Activated T-cell treated with anti-CD3 and anti-CD28 coated beads, Interleukin-2, amount 50 U/mL, for 24 hours (primary cell): Measurements from ENCODE around the gene DCLRE1B.

ENCODE experiments used
- DNase-seq: peaks from one replicate; pipeline ENCODE4 v3.0.0-alpha.2; 2020
- H3K27ac Mint-ChIP-seq: 2 replicates; pipeline ENCODE4 v1.8.0; 2020; ENCODE audit warnings: mild to moderate bottlenecking, mixed read lengths
- H3K27me3 Mint-ChIP-seq: 2 replicates; pipeline ENCODE4 v1.8.0; 2020; ENCODE audit warnings: mixed read lengths
- H3K36me3 Mint-ChIP-seq: 2 replicates; pipeline ENCODE4 v1.8.0; 2020; ENCODE audit warnings: low read depth, mixed read lengths
- H3K4me1 Mint-ChIP-seq: 2 replicates; pipeline ENCODE4 v1.8.0; 2020; ENCODE audit warnings: low read depth, mixed read lengths
- H3K4me3 Mint-ChIP-seq: 2 replicates; pipeline ENCODE4 v1.8.0; 2020; ENCODE audit warnings: mild to moderate bottlenecking, moderate library complexity, mixed read lengths
- H3K9me3 Mint-ChIP-seq: 2 replicates; pipeline ENCODE4 v1.8.0; 2020; ENCODE audit warnings: mixed read lengths

Gene DCLRE1B

GRCh38 chr1:113901191-113901590, 3.9 kb upstream of the DCLRE1B start:
- peaks cover 92% of the 10 kb centered on the region for H3K36me3 Mint-ChIP-seq
- peaks cover 59% of the 10 kb centered on the region for H3K4me1 Mint-ChIP-seq
- DNase-seq = no peak
- H3K9me3 Mint-ChIP-seq = no peaks in the 10 kb centered on the region
- H3K27ac Mint-ChIP-seq = peak overlapping the region; percentile 56
- H3K4me3 Mint-ChIP-seq = no peak overlapping the region
- H3K27me3 Mint-ChIP-seq = no peaks in the 10 kb centered on the region

- Mint-ChIP-seq H3K9me3 (no peaks in the 10 kb centered on the region), H3K27me3 (no peaks in the 10 kb centered on the region), H3K4me1 (peaks cover 65% of the 10 kb centered on the region), H3K27ac (peak overlapping the region; percentile 98), H3K4me3 (peak overlapping the region; percentile 98), H3K36me3 (peaks cover 88% of the 10 kb centered on the region)
- no peak for DNase-seq
These were observed 1.4 kb upstream of the DCLRE1B start for GRCh38 chr1:113903501-113904292.

- H3K9me3 Mint-ChIP-seq = no peaks in the 10 kb centered on the region
- peak overlapping the region; percentile 98 for H3K27ac Mint-ChIP-seq
These were observed 843 bp upstream of the DCLRE1B start for GRCh38 chr1:113904293-113904673.

GRCh38 chr1:113905435-113905861, 322 bp downstream of the DCLRE1B start:
- H3K36me3 Mint-ChIP-seq = peaks cover 85% of the 10 kb centered on the region
- peaks cover 53% of the 10 kb centered on the region for H3K4me1 Mint-ChIP-seq
- H3K9me3 Mint-ChIP-seq = no peaks in the 10 kb centered on the region
- H3K27ac Mint-ChIP-seq = peak overlapping the region; percentile 98
- DNase-seq = no peak
- no peaks in the 10 kb centered on the region for H3K27me3 Mint-ChIP-seq
- H3K4me3 Mint-ChIP-seq = peak overlapping the region; percentile 98

More at GRCh38 chr1:113904293-113904673, 843 bp upstream of the DCLRE1B start:
- Mint-ChIP-seq H3K36me3 (peaks cover 85% of the 10 kb centered on the region), H3K4me3 (peak overlapping the region; percentile 98), H3K27me3 (no peaks in the 10 kb centered on the region), H3K4me1 (peaks cover 61% of the 10 kb centered on the region)
- no peak for DNase-seq

- peaks cover 72% of the 10 kb centered on the region for H3K36me3 Mint-ChIP-seq
- H3K4me3 Mint-ChIP-seq = no peak overlapping the region
- H3K27me3 Mint-ChIP-seq = no peaks in the 10 kb centered on the region
- no peak for DNase-seq
- H3K27ac Mint-ChIP-seq = no peak overlapping the region
- no peaks in the 10 kb centered on the region for H3K9me3 Mint-ChIP-seq
- peaks cover 16% of the 10 kb centered on the region for H3K4me1 Mint-ChIP-seq
These were observed 7.6 kb downstream of the DCLRE1B start for GRCh38 chr1:113912594-113913311.

- peaks cover 16% of the 10 kb centered on the region for H3K4me1 Mint-ChIP-seq
- H3K27me3 Mint-ChIP-seq = no peaks in the 10 kb centered on the region
- H3K27ac Mint-ChIP-seq = no peak overlapping the region
- DNase-seq = no peak
- H3K36me3 Mint-ChIP-seq = peaks cover 67% of the 10 kb centered on the region
- no peak overlapping the region for H3K4me3 Mint-ChIP-seq
- no peaks in the 10 kb centered on the region for H3K9me3 Mint-ChIP-seq
These were observed 8.2 kb downstream of the DCLRE1B start for GRCh38 chr1:113913312-113913668.

GRCh38 chr1:113913887-113914664, 8.9 kb downstream of the DCLRE1B start:
- H3K27me3 Mint-ChIP-seq = no peaks in the 10 kb centered on the region
- no peak for DNase-seq
- H3K27ac Mint-ChIP-seq = no peak overlapping the region
- no peaks in the 10 kb centered on the region for H3K9me3 Mint-ChIP-seq
- H3K36me3 Mint-ChIP-seq = peaks cover 60% of the 10 kb centered on the region
- no peak overlapping the region for H3K4me3 Mint-ChIP-seq
- peaks cover 13% of the 10 kb centered on the region for H3K4me1 Mint-ChIP-seq

- H3K27me3 Mint-ChIP-seq = no peaks in the 10 kb centered on the region
- peaks cover 13% of the 10 kb centered on the region for H3K4me1 Mint-ChIP-seq
- no peak overlapping the region for H3K27ac Mint-ChIP-seq
- DNase-seq = no peak
- peaks cover 33% of the 10 kb centered on the region for H3K36me3 Mint-ChIP-seq
- H3K9me3 Mint-ChIP-seq = no peaks in the 10 kb centered on the region
- H3K4me3 Mint-ChIP-seq = no peak overlapping the region
These were observed 11.8 kb downstream of the DCLRE1B start for GRCh38 chr1:113916974-113917373.

- Mint-ChIP-seq H3K9me3 (no peaks in the 10 kb centered on the region), H3K4me1 (peaks cover 13% of the 10 kb centered on the region), H3K4me3 (no peak overlapping the region), H3K27ac (no peak overlapping the region), H3K27me3 (no peaks in the 10 kb centered on the region), H3K36me3 (peaks cover 28% of the 10 kb centered on the region)
- DNase-seq = no peak
These were observed 12.4 kb downstream of the DCLRE1B start for GRCh38 chr1:113917400-113918082.

- Mint-ChIP-seq H3K27me3 (no peaks in the 10 kb centered on the region), H3K27ac (no peak overlapping the region)
These were observed 13.1 kb downstream of the DCLRE1B start for GRCh38 chr1:113918243-113918642.

GRCh38 chr1:113922957-113923356, 17.8 kb downstream of the DCLRE1B start:
- Mint-ChIP-seq H3K4me1 (peaks cover 8% of the 10 kb centered on the region), H3K27me3 (no peaks in the 10 kb centered on the region), H3K36me3 (no peaks in the 10 kb centered on the region), H3K27ac (no peak overlapping the region), H3K9me3 (no peaks in the 10 kb centered on the region), H3K4me3 (no peak overlapping the region)
- no peak for DNase-seq

More at GRCh38 chr1:113918243-113918642, 13.1 kb downstream of the DCLRE1B start:
- Mint-ChIP-seq H3K36me3 (peaks cover 21% of the 10 kb centered on the region), H3K9me3 (no peaks in the 10 kb centered on the region), H3K4me3 (no peak overlapping the region), H3K4me1 (peaks cover 13% of the 10 kb centered on the region)
- DNase-seq = no peak

GRCh38 chr1:113924473-113924872, 19.3 kb downstream of the DCLRE1B start:
- H3K36me3 Mint-ChIP-seq = peaks cover 6% of the 10 kb centered on the region
- H3K4me3 Mint-ChIP-seq = no peak overlapping the region
- DNase-seq = no peak
- H3K27ac Mint-ChIP-seq = no peak overlapping the region
- H3K9me3 Mint-ChIP-seq = no peaks in the 10 kb centered on the region
- no peaks in the 10 kb centered on the region for H3K27me3 Mint-ChIP-seq
- H3K4me1 Mint-ChIP-seq = peaks cover 13% of the 10 kb centered on the region

GRCh38 chr1:113928187-113928930, 23.2 kb downstream of the DCLRE1B start:
- Mint-ChIP-seq H3K27ac (peak overlapping the region; percentile 99), H3K27me3 (no peaks in the 10 kb centered on the region), H3K4me3 (peak overlapping the region; percentile 96), H3K9me3 (no peaks in the 10 kb centered on the region), H3K36me3 (peaks cover 20% of the 10 kb centered on the region), H3K4me1 (peaks cover 39% of the 10 kb centered on the region)
- no peak for DNase-seq
